Tibial artery (tissue), 4 donors: ENCODE data around the gene DUSP5.

Source experiments
- DNase-seq, 2 donors: peaks; one replicate each; pipeline ENCODE4 v3.0.0-alpha.2; 2019
- H3K27ac ChIP-seq, 2 donors: fragments of 200-600 bp; sonication (generic) in 1 of 2; 1 replicate in 1 of 2; 2 replicates in 1 of 2; pipeline ENCODE4 v1.5.1; 2018 to 2019; ENCODE audit warnings: mild to moderate bottlenecking in 1 of 2
- H3K27me3 ChIP-seq, 2 donors: fragments of 200-600 bp; sonication (generic) in 1 of 2; one replicate each; pipeline versions ENCODE4 v1.5.1 to v1.6.0; 2016 to 2019
- H3K36me3 ChIP-seq, 3 donors: fragments of 200-600 bp; sonication (generic) in 2 of 3; one replicate each; pipeline ENCODE4 v1.5.1; 2016 to 2019; ENCODE audit warnings: mild to moderate bottlenecking in 2 of 3
- H3K4me1 ChIP-seq, 4 donors: fragments of 200-600 bp; sonication (generic) in 2 of 4; 1 replicate in 3 of 4; 2 replicates in 1 of 4; pipeline ENCODE4 v1.5.1; 2016 to 2019
- H3K4me3 ChIP-seq, 2 donors: fragments of 200-600 bp; sonication (generic) in 1 of 2; 1 replicate in 1 of 2; 2 replicates in 1 of 2; pipeline ENCODE4 v1.5.1; 2018 to 2019; ENCODE audit warnings: mild to moderate bottlenecking in 2 of 2
- H3K9me3 ChIP-seq, 3 donors: fragments of 200-600 bp; sonication (generic) in 1 of 3; one replicate each; pipeline ENCODE4 v1.5.1; 2016 to 2019
- intact Hi-C: fragments of 100-400 bp; cut with DNase I; formaldehyde crosslinking; loops from one replicate; pipeline ENCODE4 v1.15.0; 2023; ENCODE audit warnings: low total_unique reads
- TF ChIP-seq, protein P1 (sequence below), 2 experiments: fragments of 200-600 bp in 1 of 2; fragments of 450-650 bp in 1 of 2; IDR thresholded peaks; one replicate each; pipeline ENCODE4 v1.5.1; 2017 to 2019; ENCODE audit warnings: antibody characterized with exemption in 2 of 2, mild to moderate bottlenecking in 1 of 2, moderate library complexity in 1 of 2

Gene DUSP5

DNA sequence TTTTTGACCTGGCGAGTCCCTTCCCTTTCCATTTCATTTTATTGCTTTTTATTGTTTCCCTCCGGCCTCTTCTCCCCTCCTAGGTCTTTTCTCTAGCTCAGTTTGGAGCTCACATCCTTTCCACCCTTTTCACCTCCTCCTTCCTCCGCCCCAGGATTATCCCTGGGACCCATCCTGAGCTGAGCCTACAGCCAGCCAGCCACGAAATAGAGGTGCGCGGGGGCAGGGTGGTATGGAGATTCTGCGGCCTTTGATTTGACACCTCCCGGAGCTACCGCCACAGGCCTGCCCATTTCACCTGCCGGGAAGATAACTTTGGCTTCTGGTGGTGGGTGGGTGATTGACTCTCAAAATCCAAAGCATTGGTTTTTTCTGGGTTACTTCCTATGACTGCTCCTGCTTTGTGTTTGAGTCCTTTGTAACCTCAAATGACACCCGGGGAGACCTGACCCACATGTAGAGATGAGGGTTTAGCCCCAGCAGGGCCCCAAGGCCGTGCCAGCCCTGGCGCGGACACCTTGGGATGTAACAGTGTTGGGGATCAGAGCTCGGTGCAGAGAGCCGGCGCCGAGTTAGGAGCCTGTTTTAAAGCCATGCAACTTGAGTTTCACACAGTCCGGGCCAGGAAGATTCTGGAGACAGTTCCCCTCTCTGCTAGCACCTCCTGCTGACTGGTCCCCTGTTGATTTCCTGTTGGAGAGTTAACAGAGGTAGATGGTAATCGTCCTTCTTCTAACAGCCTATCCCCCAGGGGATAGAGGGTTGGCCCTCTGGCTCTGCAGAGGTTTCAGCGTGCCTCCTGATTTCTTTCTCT, 1.5 kb downstream of the DUSP5 start:
- no peak overlapping the region for H3K27ac ChIP-seq
- DNase-seq, result no peak
- H3K9me3 ChIP-seq, result no peaks in the 10 kb centered on the region
- peak overlapping the region; percentile 63 to 89 for H3K4me3 ChIP-seq
- H3K4me1 ChIP-seq, result peaks cover 0 to 57% (median 25%) of the 10 kb centered on the region in 4 donors
- TF ChIP-seq, protein P1, sequence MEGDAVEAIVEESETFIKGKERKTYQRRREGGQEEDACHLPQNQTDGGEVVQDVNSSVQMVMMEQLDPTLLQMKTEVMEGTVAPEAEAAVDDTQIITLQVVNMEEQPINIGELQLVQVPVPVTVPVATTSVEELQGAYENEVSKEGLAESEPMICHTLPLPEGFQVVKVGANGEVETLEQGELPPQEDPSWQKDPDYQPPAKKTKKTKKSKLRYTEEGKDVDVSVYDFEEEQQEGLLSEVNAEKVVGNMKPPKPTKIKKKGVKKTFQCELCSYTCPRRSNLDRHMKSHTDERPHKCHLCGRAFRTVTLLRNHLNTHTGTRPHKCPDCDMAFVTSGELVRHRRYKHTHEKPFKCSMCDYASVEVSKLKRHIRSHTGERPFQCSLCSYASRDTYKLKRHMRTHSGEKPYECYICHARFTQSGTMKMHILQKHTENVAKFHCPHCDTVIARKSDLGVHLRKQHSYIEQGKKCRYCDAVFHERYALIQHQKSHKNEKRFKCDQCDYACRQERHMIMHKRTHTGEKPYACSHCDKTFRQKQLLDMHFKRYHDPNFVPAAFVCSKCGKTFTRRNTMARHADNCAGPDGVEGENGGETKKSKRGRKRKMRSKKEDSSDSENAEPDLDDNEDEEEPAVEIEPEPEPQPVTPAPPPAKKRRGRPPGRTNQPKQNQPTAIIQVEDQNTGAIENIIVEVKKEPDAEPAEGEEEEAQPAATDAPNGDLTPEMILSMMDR (IDR thresholded peaks at IDR 0.05), result no peak
- no peaks in the 10 kb centered on the region for H3K36me3 ChIP-seq
- intact Hi-C loops, result loop anchor here (5.0 kb wide), 1 partner anchor 192 kb away; no protein-coding TSS in a partner anchor
- H3K27me3 ChIP-seq, result no peaks in the 10 kb centered on the region

DNA sequence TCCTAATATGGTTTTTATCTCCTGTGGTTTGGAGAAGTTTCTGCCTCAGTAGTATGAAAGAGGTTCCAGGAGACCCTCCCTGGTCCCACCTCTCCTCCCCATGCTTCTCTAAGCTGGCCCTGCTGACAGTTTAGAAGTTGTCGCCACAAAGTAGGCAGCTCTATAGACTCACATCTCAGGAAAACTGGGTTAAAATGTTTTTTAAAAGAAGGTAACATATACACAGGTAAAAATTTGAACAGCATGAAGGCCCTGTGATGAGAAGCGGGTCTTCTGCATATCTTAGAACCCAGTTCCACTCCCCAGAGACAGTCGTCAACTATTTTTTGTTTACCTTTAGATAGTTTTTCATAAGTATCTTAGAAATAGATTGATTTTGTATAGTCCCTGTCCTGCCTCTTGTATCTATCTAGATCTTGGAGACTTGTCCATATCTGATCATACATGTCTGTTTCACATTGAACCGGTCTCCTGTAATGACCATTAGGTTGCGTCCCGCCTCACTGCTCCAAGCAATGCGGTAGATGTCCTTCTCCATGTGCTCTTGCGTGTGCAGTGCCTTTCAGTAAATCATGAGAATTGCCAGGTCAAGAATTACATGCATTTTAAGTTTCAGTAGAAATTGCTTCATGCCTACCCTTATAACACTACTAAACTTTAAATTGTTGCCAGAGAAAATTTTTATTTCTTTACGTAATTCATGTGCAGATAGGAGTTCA, 2.2 kb downstream of the DUSP5 start:
- TF ChIP-seq, protein P1 (IDR thresholded peaks at IDR 0.05), result no peak
- no peak for DNase-seq
- H3K27ac ChIP-seq, result no peak overlapping the region
- intact Hi-C loops, result loop anchor here (5.0 kb wide), 1 partner anchor 193 kb away; no protein-coding TSS in a partner anchor
- H3K36me3 ChIP-seq, result no peaks in the 10 kb centered on the region
- H3K4me3 ChIP-seq, result no peak overlapping the region
- no peaks in the 10 kb centered on the region for H3K27me3 ChIP-seq
- peaks cover 0 to 60% (median 25%) of the 10 kb centered on the region in 4 donors for H3K4me1 ChIP-seq
- H3K9me3 ChIP-seq, result no peaks in the 10 kb centered on the region

DNA sequence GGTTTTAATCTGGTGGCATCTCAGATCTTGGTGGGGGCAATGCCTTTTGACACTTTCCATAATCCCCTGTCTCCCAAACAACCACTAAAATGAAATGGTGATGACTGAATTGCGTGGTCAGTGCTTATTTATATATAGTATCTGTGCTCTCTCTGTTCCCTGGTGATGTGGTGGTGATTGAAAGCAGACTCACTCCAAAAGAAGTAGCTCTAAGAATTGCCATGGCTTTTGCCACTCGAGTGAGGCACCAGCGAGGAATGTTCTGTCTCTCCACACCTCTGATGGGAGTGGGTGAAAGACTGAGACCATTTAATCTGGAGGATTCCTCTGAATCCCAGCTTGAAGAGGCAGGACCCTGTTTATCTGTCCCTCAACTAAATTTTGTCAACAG, 2.8 kb downstream of the DUSP5 start:
- H3K36me3 ChIP-seq, result no peaks in the 10 kb centered on the region
- no peak for DNase-seq
- intact Hi-C loops, result no loop called here
- no peaks in the 10 kb centered on the region for H3K9me3 ChIP-seq
- H3K27me3 ChIP-seq, result no peaks in the 10 kb centered on the region
- no peak overlapping the region for H3K4me3 ChIP-seq
- peak overlapping the region; percentile 23 to 29 for H3K27ac ChIP-seq
- peaks cover 0 to 60% (median 25%) of the 10 kb centered on the region in 4 donors for H3K4me1 ChIP-seq
- TF ChIP-seq, protein P1 (IDR thresholded peaks at IDR 0.05), result no peak

DNA sequence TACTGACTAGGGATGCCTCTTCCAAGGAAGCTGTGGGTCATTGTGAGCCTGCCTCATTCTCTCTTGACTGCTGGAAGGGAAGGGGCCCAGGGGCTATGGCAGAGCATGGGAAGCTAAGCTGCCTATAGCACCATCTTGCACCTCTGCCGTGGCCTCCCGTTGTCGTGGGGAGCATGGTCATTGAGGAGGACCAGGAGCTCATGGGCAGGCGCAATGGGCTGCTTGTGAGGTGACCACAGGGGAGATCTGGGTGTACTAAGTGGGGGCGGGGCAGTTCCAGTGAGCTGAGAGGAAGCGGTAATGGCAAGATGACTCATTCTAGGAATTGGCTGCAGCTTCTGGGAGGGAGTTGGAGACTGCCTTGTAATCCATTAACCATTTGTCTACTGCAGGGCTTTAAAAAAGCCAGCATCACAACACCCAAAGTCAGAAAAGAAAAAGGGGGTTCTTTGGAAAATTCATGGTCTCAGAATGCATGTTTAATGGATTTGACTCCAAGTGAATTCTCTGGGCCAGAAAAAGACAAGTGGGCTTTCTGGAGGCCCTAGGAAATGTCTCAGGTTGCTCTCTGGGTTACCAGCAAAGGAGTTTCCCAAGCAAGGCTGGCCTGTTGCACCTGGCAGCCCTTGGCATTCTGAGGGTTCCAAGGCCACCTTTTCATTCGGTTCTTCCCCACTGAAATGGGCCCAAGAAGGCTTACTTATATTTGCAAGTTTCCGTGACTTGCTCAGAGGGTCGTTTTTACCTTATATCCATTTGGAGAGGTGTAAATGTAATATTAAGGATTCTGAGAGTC, 3.6 kb downstream of the DUSP5 start:
- TF ChIP-seq, protein P1 (IDR thresholded peaks at IDR 0.05), result no peak

DNA sequence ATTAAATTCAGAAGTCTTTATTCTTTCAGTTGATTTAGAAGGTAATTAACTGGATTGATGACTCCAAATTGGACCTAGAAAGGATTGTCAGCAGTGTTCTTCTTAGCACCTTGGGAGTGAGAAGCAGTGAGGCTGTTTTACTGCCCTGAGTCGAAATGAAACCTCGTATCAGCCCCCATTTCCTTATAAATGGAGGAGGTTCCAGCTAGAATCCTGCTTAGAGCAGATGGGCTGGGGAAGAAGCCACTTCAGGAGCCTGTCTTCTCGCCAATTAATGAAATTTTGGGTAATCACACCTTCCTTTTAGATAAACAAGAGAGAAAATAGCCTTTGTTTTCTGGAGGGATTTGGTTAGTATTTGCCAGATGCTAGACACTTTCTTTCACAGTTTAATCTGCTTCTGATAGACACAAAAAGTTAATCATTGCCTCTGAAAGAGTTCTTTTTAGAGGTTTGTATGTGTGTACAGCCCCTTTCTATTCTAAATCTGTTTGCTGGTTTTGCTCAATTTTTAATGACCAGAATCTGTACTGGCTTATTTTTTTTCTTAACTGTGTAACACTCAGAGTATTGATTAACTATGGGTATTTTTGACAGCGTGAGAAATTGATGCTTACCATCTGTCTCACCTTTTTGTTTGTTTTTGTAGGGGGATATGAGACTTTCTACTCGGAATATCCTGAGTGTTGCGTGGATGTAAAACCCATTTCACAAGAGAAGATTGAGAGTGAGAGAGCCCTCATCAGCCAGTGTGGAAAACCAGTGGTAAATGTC, 4.6 kb downstream of the DUSP5 start:
- intact Hi-C loops, result no loop called here
- TF ChIP-seq, protein P1 (IDR thresholded peaks at IDR 0.05), result no peak
- no peak overlapping the region for H3K4me3 ChIP-seq
- H3K27ac ChIP-seq, result no peak overlapping the region
- DNase-seq, result no peak
- no peaks in the 10 kb centered on the region for H3K27me3 ChIP-seq
- H3K4me1 ChIP-seq, result peaks cover 0 to 48% (median 20%) of the 10 kb centered on the region in 4 donors
- no peaks in the 10 kb centered on the region for H3K9me3 ChIP-seq
- H3K36me3 ChIP-seq, result peaks cover 0 to 3% (median 0%) of the 10 kb centered on the region in 3 donors

More for the DNA sequence above, 3.6 kb downstream of the DUSP5 start:
- Histone ChIP-seq H3K4me1 (peaks cover 0 to 56% (median 21%) of the 10 kb centered on the region in 4 donors), H3K36me3 (no peaks in the 10 kb centered on the region), H3K27me3 (no peaks in the 10 kb centered on the region), H3K9me3 (no peaks in the 10 kb centered on the region), H3K27ac (peak overlapping the region; percentile 23 to 29), H3K4me3 (no peak overlapping the region)
- intact Hi-C loops, result no loop called here
- peak; percentile 88 to 92 for DNase-seq
